ENCODE measurements around the gene MAMDC4. TPM values are rescaled to one million over a fixed set of nuclear protein-coding genes. Genes with fewer than 3 reads are reported as not detected.

MAMDC4 gene
- total and polyA plus RNA-seq, 2 of the 13 experiments (the other 11 are each of a cell fraction or from before 2014, with no cell fraction given): 6.0 to 6.8 TPM

- no peak for TF ChIP-seq ZNF512B (CRISPR knock-in tag; IDR thresholded peaks at IDR 0.05; ENCODE audit: borderline replicate concordance)
- no peak for TF ChIP-seq BRF2 (CRISPR knock-in tag; IDR thresholded peaks at IDR 0.05)
- TF ChIP-seq ZNF660 (CRISPR knock-in tag; IDR thresholded peaks at IDR 0.05; ENCODE audit: borderline replicate concordance, low read depth): no peak
- TF ChIP-seq ETV5 (CRISPR knock-in tag; IDR thresholded peaks at IDR 0.05; ENCODE audit: borderline replicate concordance): no peak
- TF ChIP-seq ZBTB3 (CRISPR knock-in tag; IDR thresholded peaks at IDR 0.05; ENCODE audit: borderline replicate concordance, low read depth): no peak
- TF ChIP-seq ZNF816 (CRISPR knock-in tag; IDR thresholded peaks at IDR 0.05; ENCODE audit: borderline replicate concordance): no peak
- TF ChIP-seq ASH2L (IDR thresholded peaks at IDR 0.05; ENCODE audit: insufficient read length, low read depth, low read length): no peak
- TF ChIP-seq STAT5B (CRISPR knock-in tag; IDR thresholded peaks at IDR 0.05): no peak
- TF ChIP-seq ATF4 (CRISPR knock-in tag; IDR thresholded peaks at IDR 0.05): no peak
- TF ChIP-seq GMEB2 (CRISPR knock-in tag; IDR thresholded peaks at IDR 0.05; ENCODE audit: low read depth): no peak
- no peak for TF ChIP-seq CCAR2 (optimal IDR thresholded peaks at IDR 0.05; ENCODE audit: low read depth, low read length)
- peak; percentile 27; the same call in 1 of the 2 replicates for TF ChIP-seq MED1 (CRISPR knock-in tag; IDR thresholded peaks at IDR 0.05)
- no peak for TF ChIP-seq ZHX1 (CRISPR knock-in tag; IDR thresholded peaks at IDR 0.05; ENCODE audit: low read depth)
- TF ChIP-seq PAX8 (CRISPR knock-in tag; IDR thresholded peaks at IDR 0.05; ENCODE audit: borderline replicate concordance): no peak; the same call in 1 of the 2 replicates
- no peak for TF ChIP-seq CERS6 (CRISPR knock-in tag; IDR thresholded peaks at IDR 0.05)
Observed at GRCh38 chr9:136886610-136887597, 34.8 kb downstream of the MAMDC4 start (continued).
